ENCODE measurements around the gene HERC2. TPM values are rescaled to one million over a fixed set of nuclear protein-coding genes. Genes with fewer than 3 reads are reported as not detected.

Gene HERC2
- total and polyA plus RNA-seq, 2 donors (not counting 3 experiments of a cell fraction or from before 2014, with no cell fraction given) = 46.1 to 83.9 TPM

DNA sequence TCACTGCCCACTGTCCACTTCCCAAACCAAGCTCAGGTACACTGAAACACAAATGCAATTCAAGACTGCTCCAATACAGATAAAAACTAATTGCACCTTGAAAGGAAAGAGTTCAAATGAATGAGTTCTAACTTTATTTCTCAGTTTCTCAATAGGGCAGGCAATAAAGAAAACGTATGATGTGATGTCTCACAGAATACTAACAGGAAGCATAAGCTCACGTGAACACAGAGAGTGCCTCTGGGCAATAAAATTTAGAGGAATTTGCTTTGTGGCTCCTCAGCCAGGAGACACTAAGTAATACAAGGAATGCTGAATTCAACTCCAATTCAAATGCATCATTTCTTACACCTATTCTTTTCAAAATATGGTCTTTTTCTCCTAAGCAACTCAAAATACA is 140.6 kb downstream of the HERC2 start:
- POLR2A ChIA-PET = no interaction called here
- intact Hi-C loops (cut with micrococcal nuclease) = no loop called here

More for the DNA sequence above, 140.6 kb downstream of the HERC2 start:
- no peak overlapping the region for H3K4me2 ChIP-seq (ENCODE audit: insufficient read depth, low read length)
- no peaks in the 10 kb centered on the region for H3K9me1 ChIP-seq (replicated peaks; ENCODE audit: control insufficient read depth, extremely low read depth, insufficient read depth, low read length)
- dilution Hi-C loops (cut with MboI; ENCODE audit: extremely low pct_ligation_motif_present, low sequenced_read_pairs) = no loop called here
- no peaks in the 10 kb centered on the region for H3K79me2 ChIP-seq (ENCODE audit: control insufficient read depth, insufficient read depth, low read length)
- H3K27me3 ChIP-seq (ENCODE audit: control insufficient read depth in 2 of 2, insufficient read depth in 2 of 2, low read length in 2 of 2) = no peaks in the 10 kb centered on the region
- no peak overlapping the region for H3K27ac ChIP-seq (ENCODE audit: insufficient read depth, low read depth, low read length)
- FAIRE-seq (no peak), DNase-seq (ENCODE audit: low read depth, low spot score) (no peak)
- no peak overlapping the region for H3K4me3 ChIP-seq (replicated peaks in 1 of 3; ENCODE audit: insufficient read depth in 1 of 3, low read depth in 1 of 3, low read length in 3 of 3)
- CTCF ChIA-PET = no interaction called here
- no peaks in the 10 kb centered on the region for H3K4me1 ChIP-seq (ENCODE audit: control insufficient read depth, extremely low read depth, insufficient read depth, low read length)
- no peaks in the 10 kb centered on the region for H3K9me3 ChIP-seq (replicated peaks; ENCODE audit: control insufficient read depth, insufficient read depth, low read length)
- no peak overlapping the region for H3K9ac ChIP-seq (replicated peaks; ENCODE audit: extremely low read depth, insufficient read depth, low read length)
- peaks cover 7 to 31% of the 10 kb centered on the region in 2 experiments for H3K36me3 ChIP-seq (ENCODE audit: control insufficient read depth in 2 of 2, extremely low read depth in 1 of 2, insufficient read depth in 2 of 2, low read length in 2 of 2)
- no peak overlapping the region for H2AFZ ChIP-seq (ENCODE audit: low read depth, low read length)
- H4K20me1 ChIP-seq (replicated peaks; ENCODE audit: control insufficient read depth, extremely low read depth, insufficient read depth, low read length) = no peaks in the 10 kb centered on the region
- no TSS peak for BruUV-seq (replicated peaks)
- no peak for TF ChIP-seq POLR2A (IDR thresholded peaks at IDR 0.05; ENCODE audit: low read depth, low read length)
- TF ChIP-seq JUN (IDR thresholded peaks at IDR 0.05; ENCODE audit: borderline replicate concordance, insufficient read depth, insufficient read length, low read depth) = no peak
- TF ChIP-seq GATA2 (IDR thresholded peaks at IDR 0.05; ENCODE audit: insufficient read depth, insufficient read length, low read depth, low read length) = no peak
- TF ChIP-seq CTCF (IDR thresholded peaks at IDR 0.05; ENCODE audit: extremely low read depth in 1 of 2, insufficient read depth in 1 of 2, low read depth in 1 of 2, low read length in 2 of 2) = no peak
- no peak for TF ChIP-seq MYC (IDR thresholded peaks at IDR 0.05; ENCODE audit: low read depth, low read length)
- TF ChIP-seq, protein P1, sequence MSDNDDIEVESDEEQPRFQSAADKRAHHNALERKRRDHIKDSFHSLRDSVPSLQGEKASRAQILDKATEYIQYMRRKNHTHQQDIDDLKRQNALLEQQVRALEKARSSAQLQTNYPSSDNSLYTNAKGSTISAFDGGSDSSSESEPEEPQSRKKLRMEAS (IDR thresholded peaks at IDR 0.05; ENCODE audit: insufficient read depth, insufficient read length) = no peak
- no peak for TF ChIP-seq POLR2AphosphoS5 (IDR thresholded peaks at IDR 0.05; ENCODE audit: insufficient read depth, low read depth, low read length)
- no peak for TF ChIP-seq EZH2 (IDR thresholded peaks at IDR 0.05; ENCODE audit: borderline replicate concordance, low read depth, low read length, severe bottlenecking)
- TF ChIP-seq FOS (IDR thresholded peaks at IDR 0.05; ENCODE audit: borderline replicate concordance, insufficient read depth, low read length) = no peak
